Measurements from ENCODE around the gene KIF24.
"Not testable (repeated sequence)": the region's sequence is repeated elsewhere in the genome, so short reads cannot be mapped to it uniquely, and the experiment has no call there.

Gene KIF24

DNA sequence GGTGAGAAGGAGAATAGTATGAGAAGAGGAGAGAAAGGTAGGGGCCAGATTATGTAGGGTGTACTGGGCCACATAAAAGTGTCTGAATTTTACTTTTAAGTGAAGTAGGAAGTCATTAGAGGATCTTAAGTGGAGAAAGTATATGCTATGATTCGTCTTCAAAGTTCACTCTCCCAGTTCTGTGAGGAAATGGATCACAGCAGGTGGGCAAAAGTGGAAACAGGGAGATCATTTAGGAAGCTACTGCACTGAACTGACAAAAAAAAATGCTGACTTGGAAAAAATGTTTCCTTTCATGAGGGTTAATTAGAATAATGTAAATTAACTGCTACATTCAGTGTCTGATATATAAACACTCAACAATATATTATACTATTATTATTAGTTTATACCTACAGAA, 2.4 kb downstream of the KIF24 start:
- no peak for DNase-seq

DNA sequence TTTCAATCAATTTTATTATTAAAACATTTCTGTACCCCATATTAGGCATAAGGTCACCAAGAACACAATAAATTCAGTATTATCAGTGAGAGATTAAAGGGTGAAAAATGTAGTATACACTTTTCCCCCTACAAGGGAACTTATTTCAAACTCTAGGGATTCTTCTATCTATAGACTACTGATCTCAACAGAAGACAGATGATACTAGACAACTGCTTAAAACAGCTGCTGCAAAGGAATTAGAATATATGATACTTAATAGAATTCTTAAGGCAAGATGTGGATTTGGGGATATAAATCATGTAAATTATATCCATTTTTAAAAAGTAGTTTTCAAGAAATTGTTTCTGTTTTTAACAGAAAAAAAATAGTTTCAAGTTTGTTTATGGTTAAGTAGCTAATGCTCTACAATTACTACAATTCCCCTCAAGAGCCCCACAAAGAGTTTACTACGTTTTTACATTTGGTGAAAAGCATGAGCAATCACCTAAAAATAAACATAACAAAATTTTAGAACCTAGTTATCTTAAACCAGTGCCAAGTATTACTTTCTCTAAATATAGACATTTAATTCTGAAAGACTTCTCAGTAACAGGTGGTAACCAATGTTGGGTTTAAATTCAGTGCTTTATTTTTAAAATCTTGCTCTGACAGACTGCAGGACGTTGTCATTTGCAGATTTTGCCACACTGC, 6.0 kb downstream of the KIF24 start:
- DNase-seq = no peak

DNA sequence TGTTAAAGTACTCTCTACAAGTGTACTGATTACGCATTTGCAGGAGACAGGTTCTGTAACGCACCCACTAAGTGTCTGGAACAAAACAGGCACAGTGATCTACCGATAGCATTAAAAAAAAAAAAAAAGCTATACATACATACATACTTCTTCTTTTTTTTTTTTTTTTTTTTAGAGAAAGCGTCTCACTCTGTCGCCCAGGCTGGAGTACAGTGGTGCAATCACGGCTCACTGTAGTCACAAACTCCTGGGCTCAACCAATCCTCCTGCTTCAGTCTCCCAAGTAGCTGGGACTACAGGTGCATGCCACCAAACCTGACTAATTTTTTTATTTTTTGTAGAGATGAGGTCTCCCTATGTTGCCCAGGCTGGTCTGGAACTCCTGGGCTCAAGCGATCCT, 7.6 kb downstream of the KIF24 start:
- no peak for DNase-seq

DNA sequence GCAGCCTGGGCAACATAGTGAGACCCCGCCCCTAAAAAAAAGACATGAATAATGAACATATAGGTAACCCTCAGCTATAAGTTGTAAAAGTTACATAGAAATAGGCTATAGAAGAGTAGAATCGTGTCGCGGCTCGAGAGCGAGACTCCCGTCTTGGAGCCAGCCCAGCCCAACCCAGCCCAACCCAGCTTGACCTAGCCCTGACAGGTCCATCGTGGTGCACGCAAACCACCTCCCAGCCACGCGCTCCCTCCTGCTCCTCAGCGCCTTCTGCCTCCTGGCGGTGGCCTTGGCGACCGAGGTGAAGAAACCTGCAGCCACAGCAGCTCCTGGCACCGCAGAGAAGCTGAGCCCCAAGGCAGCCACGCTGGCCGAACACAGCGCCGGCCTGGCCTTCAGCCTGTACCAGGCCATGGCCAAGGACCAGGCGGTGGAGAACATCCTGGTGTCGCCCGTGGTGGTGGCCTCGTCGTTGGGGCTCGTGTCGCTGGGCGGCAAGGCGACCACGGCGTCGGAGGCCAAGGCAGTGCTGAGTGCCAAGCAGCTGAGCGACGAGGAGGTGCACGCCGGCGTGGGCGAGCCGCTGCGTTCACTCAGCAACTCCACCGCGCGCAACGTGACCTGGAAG, 10.8 kb downstream of the KIF24 start:
- no peak for DNase-seq

DNA sequence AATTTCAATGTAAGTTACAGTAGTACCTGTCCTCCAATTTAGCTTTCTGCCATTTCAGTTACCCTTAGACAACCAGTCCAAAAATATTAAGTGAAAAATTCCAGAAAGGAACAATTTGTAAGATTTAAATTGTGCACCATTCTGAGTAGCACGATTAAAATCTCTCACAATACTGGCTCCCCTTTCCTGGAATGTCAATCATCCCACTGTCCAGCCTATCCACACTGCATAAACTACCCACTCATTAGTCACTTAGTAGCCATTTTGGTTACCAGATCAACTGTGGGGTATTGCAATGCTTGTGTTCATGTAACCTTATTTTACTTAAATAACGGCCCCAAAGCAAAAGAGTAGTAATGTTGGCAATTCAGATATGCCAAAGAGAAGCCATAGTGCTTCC, 11.6 kb downstream of the KIF24 start:
- DNase-seq = no peak

DNA sequence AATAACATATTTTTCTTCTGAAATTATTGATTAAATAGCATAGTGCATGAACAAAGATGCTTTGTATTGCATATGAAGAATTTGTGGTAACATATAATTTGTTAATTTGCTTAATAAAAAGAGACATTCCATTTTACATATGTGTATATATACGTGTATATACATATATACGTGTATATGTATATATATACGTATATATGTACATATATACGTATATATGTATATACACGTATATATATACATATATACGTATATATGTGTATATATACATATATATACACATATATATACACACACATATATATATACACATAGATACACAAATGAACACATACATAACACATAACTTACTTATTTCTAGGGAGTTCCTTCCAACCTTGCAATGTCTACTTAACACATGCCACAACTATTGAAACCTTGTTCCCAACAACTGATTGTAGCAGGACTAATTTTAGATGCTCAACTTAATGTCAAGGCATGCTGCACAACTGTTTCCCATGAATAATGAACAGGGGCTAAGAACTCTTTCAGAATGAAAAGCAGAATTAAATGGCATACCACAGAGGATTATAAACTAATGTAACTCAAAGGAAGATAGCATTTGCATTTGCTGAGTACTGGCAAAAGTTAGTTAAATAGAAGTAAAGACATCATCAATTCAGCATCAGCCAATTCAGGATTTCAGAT, 17.4 kb downstream of the KIF24 start:
- no peak for DNase-seq

DNA sequence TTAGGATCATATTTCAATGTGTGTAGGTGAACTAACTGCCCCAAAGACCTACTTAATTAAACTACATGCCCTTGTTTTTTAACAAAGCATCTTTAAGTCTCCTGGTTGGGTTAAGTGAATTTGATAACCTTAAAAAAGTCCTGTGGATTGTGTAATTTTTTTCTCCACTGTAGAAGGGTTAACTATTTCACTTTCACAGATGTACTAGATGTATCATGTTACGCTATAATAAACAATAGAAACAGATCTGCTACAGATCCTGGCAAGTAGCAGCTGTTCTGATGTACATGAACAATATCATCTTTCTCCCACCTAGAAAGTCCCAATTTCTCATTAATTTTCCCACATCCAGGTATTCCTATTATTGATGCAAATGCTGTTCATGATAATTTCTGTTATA, 18.9 kb downstream of the KIF24 start:
- DNase-seq = no peak

DNA sequence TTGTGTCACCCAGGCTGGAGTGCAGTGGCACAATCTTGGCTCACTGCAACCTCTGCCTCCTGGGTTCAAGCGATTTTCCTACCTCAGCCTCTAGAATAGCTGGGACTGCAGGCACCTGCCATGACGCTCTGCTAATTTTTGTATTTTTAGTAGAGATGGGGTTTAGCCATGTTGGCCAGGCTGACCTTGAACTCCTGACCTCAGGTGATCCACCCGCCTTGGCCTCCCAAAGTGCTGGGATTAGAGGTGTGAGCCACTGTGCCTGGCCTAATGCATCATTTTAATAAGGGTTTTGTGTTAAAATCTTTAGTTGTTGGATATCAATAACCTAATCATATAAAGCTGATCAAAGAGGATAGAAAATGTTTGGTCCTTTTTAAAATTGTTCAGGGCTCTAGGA, 20.8 kb downstream of the KIF24 start:
- not testable (repeated sequence) for DNase-seq

DNA sequence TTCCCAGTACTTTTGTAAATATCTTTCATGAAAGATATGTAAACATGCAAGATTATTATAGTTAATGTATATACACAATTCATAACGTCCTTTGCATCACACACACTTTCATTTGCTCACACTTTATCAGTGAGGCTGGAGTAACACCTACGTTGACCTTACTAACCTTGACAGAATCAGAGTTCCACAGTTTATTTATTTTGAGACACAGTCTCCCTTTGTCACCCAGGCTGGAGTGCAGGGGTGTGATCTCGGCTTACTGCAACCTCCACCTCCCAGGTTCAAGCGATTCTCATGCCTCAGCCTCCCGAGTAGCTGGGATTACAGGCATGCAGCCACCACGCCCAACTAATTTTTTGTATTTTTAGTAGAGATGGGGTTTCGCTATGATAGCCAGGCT, 28.0 kb downstream of the KIF24 start:
- not testable (repeated sequence) for DNase-seq

DNA sequence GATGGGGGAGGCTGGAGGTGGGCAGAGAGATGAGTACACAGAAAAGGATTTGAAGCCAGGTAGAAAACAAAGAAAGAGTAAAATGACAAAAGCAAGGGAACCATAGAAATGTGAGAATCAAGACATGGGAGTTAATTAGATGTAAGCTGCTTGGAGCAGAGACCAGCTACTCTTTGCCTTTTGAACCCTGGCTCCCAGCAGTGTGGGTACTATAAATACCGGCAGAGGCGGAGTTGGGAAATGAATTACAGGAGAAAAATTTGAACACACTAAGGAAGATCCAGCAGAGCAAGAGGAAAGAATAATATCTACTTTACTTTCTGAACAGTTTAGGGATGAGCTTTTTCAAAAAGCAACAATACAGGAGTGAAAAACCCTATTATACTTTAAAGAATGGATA, 36.5 kb downstream of the KIF24 start:
- DNase-seq = no peak

DNA sequence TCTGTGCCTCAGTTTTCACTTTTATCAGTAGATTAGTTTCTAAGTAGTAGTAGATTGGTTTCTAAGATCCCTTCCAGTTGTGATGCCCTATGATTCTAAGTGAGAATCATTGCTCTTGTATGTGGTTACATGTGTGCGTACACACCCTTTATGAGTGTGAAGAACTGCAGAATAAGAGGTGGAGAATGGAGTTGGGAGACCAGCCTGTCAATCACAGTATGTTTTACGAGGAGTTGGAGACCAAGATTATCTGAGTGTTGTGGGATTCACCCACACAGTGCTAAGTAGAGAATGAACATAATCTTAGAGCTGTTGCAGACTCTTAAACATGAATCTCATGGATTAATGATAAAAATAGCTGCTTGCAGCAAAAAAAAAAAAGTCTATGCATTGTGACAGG, 37.6 kb downstream of the KIF24 start:
- no peak for DNase-seq

DNA sequence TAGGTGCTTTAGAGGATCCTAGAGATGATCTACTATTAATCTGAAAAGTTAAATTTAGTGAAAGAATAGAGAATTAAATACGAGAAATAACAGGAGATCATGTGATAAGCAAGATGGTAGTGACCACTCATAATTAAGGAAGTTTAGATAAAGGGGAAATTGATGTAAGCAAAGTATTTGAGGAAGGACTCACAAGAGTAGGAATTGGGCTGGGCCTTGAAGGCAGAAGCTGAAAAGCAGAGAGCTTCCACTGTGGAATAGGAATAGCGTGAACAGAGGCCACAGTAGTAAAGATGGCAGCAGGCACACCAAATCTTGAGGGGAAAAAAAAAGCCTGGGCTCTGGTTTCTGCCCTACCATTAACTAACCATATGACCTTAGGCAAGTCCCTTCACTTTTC, 38.0 kb downstream of the KIF24 start:
- no peak for DNase-seq

DNA sequence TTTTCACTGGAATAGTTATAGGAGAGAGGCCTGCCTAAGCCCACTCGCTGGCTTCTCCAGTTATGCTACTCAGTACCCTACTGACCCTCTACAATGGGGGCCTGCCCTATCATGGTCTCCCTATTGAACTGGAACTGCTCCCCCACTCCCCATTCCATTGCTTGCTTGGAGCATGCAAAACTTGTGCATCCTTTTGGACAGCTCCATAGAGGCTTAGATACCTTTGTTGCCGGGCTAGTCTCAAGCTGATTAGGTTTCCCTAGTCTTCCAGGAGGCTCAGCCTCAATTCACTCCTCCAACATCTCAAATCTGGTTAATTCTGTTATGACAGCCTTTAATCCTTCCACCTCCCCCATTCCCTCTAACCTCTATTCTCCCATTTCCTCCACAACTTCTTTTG, 39.9 kb downstream of the KIF24 start:
- DNase-seq = no peak

DNA sequence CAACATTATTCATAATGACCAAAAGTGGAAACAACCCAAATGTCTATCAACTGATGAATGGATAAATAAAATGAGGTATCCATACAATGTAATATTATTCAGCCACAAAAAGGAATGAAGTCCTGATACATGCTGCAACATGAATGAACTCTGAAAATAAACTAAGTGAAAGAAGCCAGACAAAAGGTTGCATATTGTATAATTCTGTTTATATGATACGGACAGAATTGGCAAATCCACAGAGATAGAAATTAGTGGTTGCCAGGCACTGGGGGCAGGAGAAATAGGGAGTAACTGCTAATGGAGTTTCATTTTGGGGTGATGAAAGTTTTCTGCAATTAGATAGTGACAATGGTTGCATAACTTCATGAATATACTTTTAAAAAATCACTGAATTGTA, 47.0 kb downstream of the KIF24 start:
- no peak for DNase-seq

DNA sequence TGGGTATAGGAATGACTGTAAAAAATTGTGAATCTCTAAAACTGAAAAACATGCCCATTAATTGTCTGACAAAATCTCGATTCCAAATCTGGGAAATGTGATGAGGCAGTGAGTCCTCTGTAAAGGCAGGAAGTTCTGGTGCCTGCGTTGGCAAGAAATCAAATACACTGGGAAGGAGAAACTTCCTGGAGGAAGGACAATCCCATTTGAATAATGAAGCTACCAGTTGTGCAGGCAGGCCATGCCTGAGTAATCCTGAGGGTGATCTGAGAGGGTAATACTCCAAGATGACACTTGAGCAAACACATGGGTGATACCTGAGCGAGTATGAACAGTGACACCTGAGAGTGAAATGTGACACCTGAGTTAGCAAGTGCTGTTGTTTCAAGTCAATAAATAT, 49.7 kb downstream of the KIF24 start:
- DNase-seq = no peak
